ENCODE results near the gene CELA2B. TPM values are rescaled to one million over a fixed set of nuclear protein-coding genes. Genes with fewer than 3 reads are reported as not detected.

CELA2B gene
- total and polyA plus RNA-seq, 7 donors, result 0.36 TPM; not detected in 6

GRCh38 chr1:15444468-15445389 lies 31.2 kb upstream of the CELA2B start:
- H3K9me3 ChIP-seq, result no peaks in the 10 kb centered on the region
- intact Hi-C loops (cut with DNase I), result no loop called here
- no peak for DNase-seq
- H3K4me1 ChIP-seq, result no peaks in the 10 kb centered on the region
- 71 to 78% (median 72%) methylated on average over 17 of the region's 17 CpGs for WGBS, 3 donors
- H3K27ac ChIP-seq, result no peak overlapping the region
- H3K27me3 ChIP-seq (ENCODE audit: insufficient read depth in 3 of 3, low read length in 2 of 3), result peaks cover 0 to 3% (median 3%) of the 10 kb centered on the region in 3 donors
- no peak overlapping the region for H3K4me3 ChIP-seq
- TF ChIP-seq CTCF (IDR thresholded peaks at IDR 0.05), result no peak
- H3K36me3 ChIP-seq (ENCODE audit: insufficient read depth in 1 of 2, low read depth in 1 of 2), result no peaks in the 10 kb centered on the region
- no peak for ATAC-seq

DNA sequence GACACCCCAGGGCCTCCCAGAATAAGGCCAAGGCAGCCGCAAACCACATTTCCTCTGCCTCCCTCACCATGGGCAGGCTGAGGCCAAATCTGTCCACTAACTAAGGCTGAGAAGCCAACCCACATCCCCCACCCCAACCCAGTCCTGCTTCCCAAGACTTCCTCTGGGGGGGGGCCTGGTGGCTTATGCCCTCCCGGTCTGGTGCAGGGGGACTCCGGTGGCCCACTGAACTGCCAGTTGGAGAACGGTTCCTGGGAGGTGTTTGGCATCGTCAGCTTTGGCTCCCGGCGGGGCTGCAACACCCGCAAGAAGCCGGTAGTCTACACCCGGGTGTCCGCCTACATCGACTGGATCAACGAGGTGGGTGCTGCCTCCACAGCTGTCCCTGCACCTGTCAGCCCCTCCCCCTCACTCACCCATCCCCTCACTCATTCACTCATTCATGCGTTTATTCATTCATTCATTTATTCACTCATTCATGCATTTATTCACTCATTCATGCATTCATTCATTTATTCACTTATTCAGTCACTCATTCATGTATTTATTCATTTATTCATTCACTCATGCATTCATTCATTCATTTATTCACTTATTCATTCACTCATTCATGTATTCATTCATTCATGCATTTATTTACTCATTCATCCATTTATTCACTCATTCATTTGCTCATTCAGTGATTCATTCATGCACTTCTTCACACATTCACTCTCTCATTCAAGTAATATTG lies 30.3 kb upstream of the CELA2B start:
- 72 to 79% (median 76%) methylated on average over 14 of the region's 14 CpGs for WGBS, 3 donors

DNA sequence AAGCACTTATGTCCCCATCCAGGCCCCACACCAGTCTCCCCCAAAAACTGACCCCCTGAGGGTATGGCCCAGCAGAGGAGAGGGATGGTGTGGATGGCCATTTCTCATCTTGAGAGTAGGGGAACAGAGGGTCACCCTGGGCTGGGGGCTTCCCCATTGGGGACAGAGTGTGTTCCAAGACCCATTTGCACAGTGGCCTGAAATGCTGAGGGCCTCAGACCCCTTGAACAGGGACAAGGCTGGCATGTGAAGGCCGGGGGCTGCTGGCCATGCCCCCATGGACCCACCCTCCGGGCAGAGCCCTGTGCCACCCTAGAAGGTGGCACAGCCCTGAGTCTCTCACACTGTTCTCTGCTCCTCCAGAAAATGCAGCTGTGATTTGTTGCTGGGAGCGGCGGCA lies 29.7 kb upstream of the CELA2B start:
- no peak for DNase-seq

More for the DNA sequence above, 30.3 kb upstream of the CELA2B start:
- intact Hi-C loops (cut with DNase I), result no loop called here
- no peak for TF ChIP-seq CTCF (IDR thresholded peaks at IDR 0.05)
- Histone ChIP-seq H3K4me3 (no peak overlapping the region), H3K27me3 (ENCODE audit: insufficient read depth in 3 of 3, low read length in 2 of 3) (peaks cover 0 to 3% (median 3%) of the 10 kb centered on the region in 3 donors), H3K36me3 (ENCODE audit: insufficient read depth in 1 of 2, low read depth in 1 of 2) (no peaks in the 10 kb centered on the region), H3K27ac (no peak overlapping the region), H3K4me1 (no peaks in the 10 kb centered on the region), H3K9me3 (no peaks in the 10 kb centered on the region)
- DNase-seq, result no peak
- no peak for ATAC-seq

GRCh38 chr1:15448877-15449462 lies 26.9 kb upstream of the CELA2B start:
- H3K36me3 ChIP-seq (ENCODE audit: insufficient read depth in 1 of 2, low read depth in 1 of 2), result no peaks in the 10 kb centered on the region
- H3K9me3 ChIP-seq, result no peaks in the 10 kb centered on the region
- ATAC-seq (no peak), DNase-seq (no peak)
- TF ChIP-seq CTCF (IDR thresholded peaks at IDR 0.05), result no peak
- intact Hi-C loops (cut with DNase I), result no loop called here
- 80 to 90% (median 81%) methylated on average over 3 of the region's 3 CpGs for whole genome bisulfite sequencing, 3 donors
- H3K27me3 ChIP-seq (ENCODE audit: insufficient read depth in 3 of 3, low read length in 2 of 3), result peaks cover 0 to 3% (median 3%) of the 10 kb centered on the region in 3 donors
- H3K4me3 ChIP-seq, result no peak overlapping the region
- no peak overlapping the region for H3K27ac ChIP-seq
- no peaks in the 10 kb centered on the region for H3K4me1 ChIP-seq

More for the DNA sequence above, 29.7 kb upstream of the CELA2B start:
- Histone ChIP-seq H3K4me3 (no peak overlapping the region), H3K4me1 (no peaks in the 10 kb centered on the region), H3K9me3 (no peaks in the 10 kb centered on the region), H3K27ac (no peak overlapping the region), H3K27me3 (ENCODE audit: insufficient read depth in 3 of 3, low read length in 2 of 3) (peaks cover 0 to 3% (median 3%) of the 10 kb centered on the region in 3 donors), H3K36me3 (ENCODE audit: insufficient read depth in 1 of 2, low read depth in 1 of 2) (no peaks in the 10 kb centered on the region)
- intact Hi-C loops (cut with DNase I), result no loop called here
- WGBS, 3 donors, result 78 to 87% (median 80%) methylated on average over 4 of the region's 4 CpGs
- no peak for TF ChIP-seq CTCF (IDR thresholded peaks at IDR 0.05)
- no peak for ATAC-seq
